HG03066 (cell line): Measurements from ENCODE around the gene RWDD2A.

Experiments used
- ATAC-seq: cut with Tn5 transposase; IDR thresholded peaks from one replicate; pipeline ENCODE4 v1.9.1; 2021; ENCODE audit warnings: low read depth; ENCODE audit not compliant: unreplicated experiment

The RWDD2A gene

DNA sequence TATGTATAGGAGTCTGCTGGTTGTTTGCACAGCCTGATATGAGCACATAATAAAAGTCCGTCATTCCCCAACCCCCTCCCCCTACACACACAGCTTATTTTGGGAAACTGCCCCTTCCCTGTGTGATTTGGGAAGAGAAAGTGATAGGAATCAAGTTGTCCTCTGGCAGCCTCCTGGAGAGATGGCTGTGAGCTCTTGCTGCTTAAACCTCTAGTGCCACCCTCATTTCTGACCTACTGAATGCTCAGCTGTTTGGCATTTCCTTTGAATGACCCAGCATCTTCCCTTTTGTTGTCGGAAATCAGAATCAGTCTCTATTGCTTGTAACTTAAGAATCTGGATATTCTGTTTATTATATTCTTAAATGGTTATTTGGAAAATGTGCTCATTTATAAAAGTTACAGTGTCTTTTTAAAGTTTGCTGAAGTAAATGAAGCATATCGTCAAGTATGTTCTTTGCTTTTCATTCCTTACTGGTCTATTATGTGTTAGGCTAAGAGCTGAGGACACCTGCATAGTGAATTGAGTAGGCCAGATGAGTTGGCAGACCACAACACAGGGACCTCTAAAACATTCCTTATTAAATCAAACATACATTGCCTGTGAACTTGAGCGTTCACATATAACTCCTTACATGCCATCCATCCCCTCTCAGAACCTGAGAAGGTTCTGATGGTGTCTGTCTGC is 5.5 kb downstream of the RWDD2A start:
- ATAC-seq = no peak

DNA sequence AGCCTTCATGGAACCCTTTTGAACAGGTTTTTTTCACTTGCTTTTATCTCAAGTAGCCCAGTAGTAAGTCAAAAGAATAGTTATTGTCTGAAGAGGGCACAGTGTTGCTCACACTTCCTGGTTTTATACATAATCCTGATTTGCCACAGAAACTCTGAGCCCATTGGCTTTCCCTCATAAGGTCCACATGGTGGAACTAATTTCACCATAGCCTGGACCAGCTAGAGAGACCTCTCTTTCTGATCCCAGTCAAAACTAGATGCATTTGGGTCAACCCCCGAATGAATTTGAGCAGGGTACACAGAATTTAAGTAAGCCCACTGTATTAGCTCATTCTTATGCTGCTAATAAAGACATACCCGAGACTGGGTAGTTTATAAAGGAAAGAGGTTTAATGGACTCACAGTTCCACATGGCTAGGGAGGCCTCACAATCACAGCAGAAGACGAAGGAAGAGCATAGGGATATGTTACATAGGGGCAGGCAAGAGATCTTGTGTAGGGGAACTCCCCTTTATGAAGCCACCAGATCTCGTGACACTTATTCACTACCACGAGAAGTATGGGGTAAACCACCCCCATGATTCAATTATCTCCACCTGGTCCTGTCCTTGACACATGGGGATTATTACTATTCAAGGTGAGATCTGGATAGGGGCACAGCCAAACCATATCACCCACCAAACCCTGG is 6.2 kb downstream of the RWDD2A start:
- no peak for ATAC-seq

DNA sequence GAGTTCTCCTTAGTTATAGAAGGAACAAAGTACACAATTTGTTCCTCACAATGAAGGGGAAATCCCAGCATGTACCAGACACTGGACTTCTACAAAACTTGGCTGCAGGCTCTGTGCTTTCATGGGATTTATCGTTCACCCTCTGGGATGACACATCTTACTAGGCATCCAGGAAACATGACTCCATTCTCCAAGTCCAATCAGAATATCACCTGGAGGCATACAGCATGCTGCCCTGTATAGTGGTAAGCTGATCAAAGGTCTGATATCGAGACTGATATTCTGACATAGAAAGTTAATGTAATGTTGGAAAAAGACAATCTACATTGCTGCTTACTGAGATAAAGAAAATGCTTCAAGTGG is 6.7 kb downstream of the RWDD2A start:
- ATAC-seq = no peak

DNA sequence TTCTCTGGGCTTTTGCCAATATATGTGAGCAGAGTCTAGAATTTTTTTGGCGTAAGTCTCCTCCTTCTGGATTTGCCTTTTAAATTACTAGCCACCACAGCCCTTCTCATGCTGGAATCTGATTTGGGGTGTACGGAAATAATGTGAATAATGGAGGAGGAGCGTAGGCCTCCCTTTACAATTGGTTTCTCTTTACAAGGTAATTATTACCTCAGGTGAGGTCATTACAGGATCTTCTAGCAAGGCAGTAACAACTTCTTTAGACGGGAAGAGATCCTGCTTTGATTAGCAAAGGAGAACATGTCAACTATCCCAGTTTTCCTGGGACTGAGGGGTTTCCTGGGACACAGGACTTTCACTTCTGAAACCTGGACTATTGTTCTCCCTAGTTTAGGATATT is 8.9 kb downstream of the RWDD2A start:
- no peak for ATAC-seq

DNA sequence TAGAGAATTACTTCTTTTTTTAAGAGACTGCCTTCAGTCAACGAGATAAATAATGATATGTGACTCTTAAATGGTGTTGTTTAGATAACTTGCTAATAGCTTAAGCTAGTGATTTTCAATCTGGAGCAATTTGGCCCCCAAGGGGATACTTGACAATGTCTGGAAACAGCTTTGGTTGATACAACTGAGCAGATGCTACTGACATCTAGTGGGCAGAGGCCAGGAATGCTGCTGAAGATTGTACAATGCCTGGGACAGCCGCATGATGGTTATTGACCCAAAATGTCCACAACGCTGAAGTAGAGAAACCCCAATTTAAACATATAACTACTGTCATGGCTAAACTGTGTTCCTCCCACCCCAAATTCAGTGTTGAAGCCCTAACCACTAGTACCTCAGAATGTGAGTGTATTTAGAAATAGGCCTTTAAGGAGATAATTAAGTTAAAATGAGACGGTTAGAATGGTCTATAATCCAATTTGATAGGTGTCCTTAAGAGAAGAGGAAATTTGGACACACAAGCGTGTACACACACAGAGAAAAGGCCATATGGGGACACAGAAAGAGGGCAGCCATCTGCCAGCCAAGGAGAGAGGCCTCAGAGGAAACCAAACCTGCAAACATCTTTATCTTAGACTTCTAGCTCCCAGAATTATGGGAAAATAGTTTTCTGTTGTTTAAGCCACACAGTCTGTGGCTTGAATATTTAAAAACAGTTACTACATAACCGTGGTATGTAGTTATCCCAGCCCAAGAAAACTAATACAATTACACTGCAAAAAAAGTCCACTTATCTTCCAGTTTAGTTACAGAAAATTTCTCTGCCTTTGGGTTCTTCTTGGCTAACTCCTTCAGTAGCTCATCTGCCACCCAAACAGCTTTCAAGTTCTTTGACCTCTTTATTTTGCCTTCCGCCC is 22.2 kb downstream of the RWDD2A start:
- peak; percentile 99 for ATAC-seq

DNA sequence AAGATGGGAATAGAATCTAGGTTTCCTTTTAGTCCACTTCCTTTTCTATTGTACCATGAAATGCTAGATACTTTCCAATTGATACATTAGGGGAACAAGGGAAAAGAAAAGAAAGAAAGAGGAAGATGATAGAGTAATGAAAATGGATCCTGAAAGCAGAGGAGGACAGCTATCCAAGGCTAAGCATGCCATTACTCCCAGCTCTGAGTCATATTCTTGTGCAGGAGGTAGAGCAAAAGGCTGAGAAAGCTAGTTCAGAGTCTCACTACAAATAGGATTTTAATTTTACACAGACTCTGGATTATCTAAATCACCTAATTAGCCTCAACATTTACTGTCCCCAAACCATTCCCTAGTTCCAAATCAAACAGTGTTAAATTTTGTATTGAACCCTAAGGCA is 23.6 kb downstream of the RWDD2A start:
- no peak for ATAC-seq

DNA sequence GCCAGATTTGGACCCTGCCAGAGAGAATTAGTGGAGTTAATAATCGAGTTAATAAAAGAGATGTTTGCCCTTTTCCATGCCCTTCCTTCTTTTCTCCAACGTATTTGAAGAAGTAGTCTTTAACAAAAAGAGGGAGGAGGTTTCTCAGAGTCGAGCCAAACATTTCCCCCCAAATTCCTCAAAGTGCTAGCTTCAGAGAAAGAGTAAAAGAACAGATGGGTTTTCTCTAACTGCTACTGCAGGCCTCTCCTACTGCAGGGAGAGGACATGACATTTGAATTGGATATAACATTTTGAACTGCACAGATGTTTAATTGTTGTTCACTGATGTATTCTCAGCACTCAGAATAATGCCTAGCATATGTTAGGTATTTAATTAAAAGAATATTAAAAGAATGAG is 25.5 kb downstream of the RWDD2A start:
- no peak for ATAC-seq

DNA sequence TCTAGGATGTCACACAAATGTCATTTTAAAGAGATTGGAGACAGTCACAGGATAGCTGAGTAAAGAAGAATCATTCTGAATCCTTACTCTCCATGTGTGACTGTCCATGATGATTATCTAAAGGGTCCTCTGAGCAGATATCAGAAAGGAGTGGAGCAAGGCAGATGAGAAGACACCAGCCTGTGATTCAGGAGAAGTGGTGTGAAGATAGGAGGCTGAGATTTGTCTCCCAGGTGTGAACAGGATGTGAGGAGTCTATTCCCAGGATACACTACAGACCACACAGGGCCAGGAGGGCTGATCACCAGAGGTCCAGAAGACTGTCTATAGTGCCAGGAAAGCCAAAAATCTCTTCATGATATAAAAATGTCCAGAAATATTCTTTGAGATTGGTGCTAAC is 27.0 kb downstream of the RWDD2A start:
- ATAC-seq = no peak

DNA sequence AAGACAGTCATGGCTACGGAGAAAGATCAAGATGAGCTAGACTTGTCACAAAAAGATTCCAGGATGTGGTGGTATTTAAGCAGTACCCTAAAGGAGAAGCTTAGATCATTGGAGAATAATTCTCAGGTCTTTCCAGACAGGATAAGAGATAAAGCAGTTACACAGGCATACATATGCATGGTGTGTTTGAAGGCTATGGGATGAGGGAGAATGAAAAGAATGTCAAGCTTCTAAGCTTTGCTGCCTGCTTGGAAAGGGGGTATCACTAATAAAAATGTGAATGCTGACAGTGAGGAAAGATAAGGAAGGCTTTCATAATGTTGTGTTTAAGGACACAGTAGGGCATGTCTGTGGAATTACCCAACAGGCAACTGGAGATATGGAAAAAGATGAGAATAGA is 28.1 kb downstream of the RWDD2A start:
- ATAC-seq = no peak

DNA sequence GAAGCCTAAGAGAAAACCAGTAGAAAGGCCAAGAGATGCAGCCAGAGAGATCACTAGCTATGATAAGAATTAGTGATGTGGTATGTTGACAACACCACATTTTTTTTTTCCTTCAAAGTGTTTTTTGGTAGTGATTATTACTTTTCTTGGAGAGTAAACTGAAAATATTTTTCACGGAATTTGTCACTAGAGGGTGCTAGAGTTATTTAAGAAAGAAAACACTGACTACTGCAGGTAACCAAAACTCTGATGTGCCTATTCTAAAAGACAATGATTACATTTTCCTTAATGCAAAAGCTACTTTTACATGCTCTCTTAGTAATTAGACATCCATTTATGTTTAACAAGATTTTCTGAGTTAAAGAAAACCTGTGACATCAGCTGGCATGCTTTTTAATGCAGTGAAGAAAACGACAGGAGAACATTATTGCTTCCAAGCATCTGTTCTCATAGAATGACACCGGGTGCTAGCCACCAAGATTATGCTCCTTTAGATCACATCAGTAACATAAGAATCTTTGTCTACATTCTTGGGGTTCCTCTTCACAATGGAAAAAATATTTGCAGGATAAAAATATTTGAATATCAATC is 28.8 kb downstream of the RWDD2A start:
- peak; percentile 52 for ATAC-seq

DNA sequence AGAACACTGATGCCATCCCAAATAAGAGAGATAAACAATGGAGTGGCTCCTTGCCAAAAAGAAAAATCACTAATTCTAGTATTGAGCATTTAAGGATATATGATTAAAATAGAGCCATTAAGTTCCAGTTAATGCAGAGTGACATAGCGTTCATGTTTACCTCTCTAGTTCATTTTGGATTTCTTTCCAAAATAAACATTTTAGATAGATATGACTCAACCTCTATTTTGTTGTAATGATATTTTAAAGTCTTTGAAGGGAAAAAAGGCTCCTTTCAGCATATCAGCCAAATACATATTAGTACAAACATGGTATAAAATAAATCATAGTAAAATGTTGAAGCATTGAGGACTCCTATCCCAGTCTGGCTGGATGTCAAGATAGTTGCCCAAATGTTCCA is 33.4 kb downstream of the RWDD2A start:
- ATAC-seq = no peak

DNA sequence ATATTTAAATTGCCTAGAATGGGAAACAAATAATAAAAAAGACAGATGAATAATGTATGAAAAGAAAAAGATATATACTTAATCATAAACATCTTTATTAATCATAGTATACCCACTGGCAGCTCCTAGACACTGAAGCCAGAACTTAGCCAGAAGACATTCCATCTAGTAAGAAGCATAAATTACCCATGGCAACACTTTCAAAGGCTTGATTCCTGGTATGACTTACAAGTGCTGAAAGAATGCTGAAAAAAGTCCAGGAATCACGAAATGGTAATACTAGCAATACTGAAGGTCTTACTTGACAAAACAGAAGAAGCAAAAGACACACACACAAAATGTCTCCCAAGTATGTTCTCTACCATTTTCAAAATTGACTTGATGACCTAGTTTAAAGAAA is 38.0 kb downstream of the RWDD2A start:
- ATAC-seq = no peak

DNA sequence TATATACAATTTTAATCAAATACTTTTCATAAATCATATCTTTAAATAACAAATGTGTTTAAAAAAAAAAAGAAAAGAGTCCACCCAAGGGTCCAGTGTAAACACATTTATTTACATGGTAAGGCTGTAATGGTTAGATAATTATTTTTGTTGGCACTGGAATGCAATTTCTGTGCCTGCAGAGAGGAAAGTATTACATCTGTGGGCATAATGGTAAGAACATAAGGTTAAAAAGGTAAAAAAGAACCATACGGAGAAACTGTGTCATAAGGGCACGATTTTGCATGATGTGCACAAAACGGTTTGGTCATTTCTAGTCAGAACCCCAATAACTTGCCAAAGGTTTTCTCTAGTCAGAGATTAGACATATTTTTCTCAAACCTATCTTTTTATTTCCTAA is 54.3 kb downstream of the RWDD2A start:
- ATAC-seq = no peak
